DOHH2 (cell line): ENCODE results near the gene UBASH3A.

Source experiments
- H3F3A ChIP-seq: fragments of 200-600 bp; sonication (generic), shearing (Covaris generic); 2 replicates; pipeline ENCODE4 v1.6.0; 2016; ENCODE audit warnings: antibody characterized with exemption, mild to moderate bottlenecking; ENCODE audit not compliant: control insufficient read depth, insufficient read depth
- H3K27ac ChIP-seq: fragments of 200-600 bp; sonication (generic); 2 replicates; pipeline ENCODE4 v1.5.1; 2014; ENCODE audit warnings: low read depth, mild to moderate bottlenecking, low read length, moderate library complexity
- H3K27me3 ChIP-seq: fragments of 200-600 bp; sonication (generic); 2 replicates; pipeline ENCODE4 v1.6.1; 2014; ENCODE audit warnings: mild to moderate bottlenecking, low read length, mixed read lengths; ENCODE audit not compliant: control insufficient read depth
- H3K36me3 ChIP-seq: fragments of 200-600 bp; sonication (generic); 2 replicates; pipeline ENCODE4 v1.6.1; 2014; ENCODE audit warnings: mild to moderate bottlenecking, low read length, moderate library complexity, mixed read lengths; ENCODE audit not compliant: control insufficient read depth
- H3K4me1 ChIP-seq: fragments of 200-600 bp; sonication (generic); 2 replicates; pipeline ENCODE4 v1.6.1; 2014; ENCODE audit warnings: mild to moderate bottlenecking, low read length, mixed read lengths; ENCODE audit not compliant: control insufficient read depth
- H3K4me2 ChIP-seq: fragments of 200-600 bp; sonication (generic); 2 replicates; pipeline ENCODE4 v1.6.0; 2014; ENCODE audit warnings: mild to moderate bottlenecking, low read length, moderate library complexity
- H3K4me3 ChIP-seq: fragments of 200-600 bp; sonication (generic); 2 replicates; pipeline ENCODE4 v1.5.1; 2014; ENCODE audit warnings: mild to moderate bottlenecking, low read length, mixed read lengths
- H3K79me2 ChIP-seq: fragments of 200-600 bp; sonication (generic); 2 replicates; pipeline ENCODE4 v1.6.1; 2014; ENCODE audit warnings: mild to moderate bottlenecking, low read length, mixed read lengths; ENCODE audit not compliant: control insufficient read depth
- H3K9me2 ChIP-seq: fragments of 200-600 bp; sonication (generic); replicated peaks from 2 replicates; pipeline ENCODE4 v1.6.1; 2014; ENCODE audit warnings: mild to moderate bottlenecking, low read length, mixed read lengths; ENCODE audit not compliant: control insufficient read depth
- H3K9me3 ChIP-seq: fragments of 200-600 bp; sonication (generic); 2 replicates; pipeline ENCODE4 v1.6.1; 2014; ENCODE audit warnings: antibody characterized with exemption, low read length, mixed read lengths; ENCODE audit not compliant: control insufficient read depth, insufficient read depth
- H4K20me1 ChIP-seq: fragments of 200-600 bp; sonication (generic); 2 replicates; pipeline ENCODE4 v1.6.0; 2014; ENCODE audit warnings: low read depth, mild to moderate bottlenecking, antibody characterized with exemption, low read length, moderate library complexity; ENCODE audit not compliant: control insufficient read depth, insufficient read depth
- EZH2phosphoT487 ChIP-seq: fragments of 200-600 bp; sonication (generic); IDR thresholded peaks from 2 replicates; pipeline ENCODE4 v1.6.1; 2017; ENCODE audit warnings: borderline replicate concordance, mild to moderate bottlenecking, antibody characterized with exemption, low read length, moderate library complexity, mixed read lengths
- TF ChIP-seq, protein P1 (sequence below): fragments of 200-600 bp; sonication (generic); IDR thresholded peaks from one replicate; pipeline ENCODE4 v1.5.1; 2014; ENCODE audit warnings: antibody characterized with exemption, mild to moderate bottlenecking, low read depth, low read length; ENCODE audit not compliant: poor library complexity, severe bottlenecking

The UBASH3A gene

DNA sequence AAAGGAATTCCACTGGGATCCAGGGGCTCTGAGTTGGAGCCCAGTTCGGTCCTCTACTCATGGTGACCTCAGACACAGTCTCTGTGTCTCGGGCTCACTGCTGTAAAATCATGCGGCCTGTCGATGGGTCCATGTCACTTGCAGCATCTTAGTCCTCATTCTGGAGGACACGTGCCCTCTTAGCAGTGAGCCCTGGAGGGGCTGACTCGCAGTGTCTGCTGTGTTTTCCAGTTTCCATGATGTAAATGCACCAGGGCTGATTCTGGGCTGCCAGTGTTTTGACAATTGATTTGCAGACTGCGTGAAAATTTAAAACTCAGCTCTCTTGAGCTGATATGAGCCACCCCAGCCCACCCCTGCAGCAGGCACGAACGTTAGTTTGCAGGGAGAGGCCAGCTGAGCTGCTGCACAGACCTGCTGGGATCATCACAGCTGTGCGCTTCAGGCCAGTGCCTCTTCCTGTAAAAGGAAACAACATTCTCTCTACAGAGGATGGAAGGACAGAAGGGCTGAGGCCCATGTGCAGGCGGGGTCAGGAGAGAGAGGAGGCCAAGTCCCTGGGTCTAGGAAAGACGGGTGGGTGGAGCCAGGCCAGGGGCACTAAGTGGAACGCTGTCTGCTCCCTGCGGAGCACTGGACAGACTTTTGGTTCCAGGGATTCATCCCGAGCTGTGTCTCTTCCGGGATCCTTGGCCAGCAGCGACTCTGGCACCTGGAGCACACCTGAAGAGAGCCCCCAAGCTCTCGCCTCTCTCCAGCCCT is 49.7 kb downstream of the UBASH3A start:
- Histone ChIP-seq H3K4me2 (peak overlapping the region; percentile 13), H3K4me1 (peaks cover 32% of the 10 kb centered on the region), H3K27me3 (no peaks in the 10 kb centered on the region), H3K36me3 (no peaks in the 10 kb centered on the region), H3K79me2 (no peaks in the 10 kb centered on the region), H3F3A (no peaks in the 10 kb centered on the region), H3K9me3 (no peaks in the 10 kb centered on the region), H3K9me2 (no peaks in the 10 kb centered on the region), H4K20me1 (no peaks in the 10 kb centered on the region), H3K27ac (no peak overlapping the region), H3K4me3 (no peak overlapping the region)
- no peak for TF ChIP-seq EZH2phosphoT487
- TF ChIP-seq, protein P1, sequence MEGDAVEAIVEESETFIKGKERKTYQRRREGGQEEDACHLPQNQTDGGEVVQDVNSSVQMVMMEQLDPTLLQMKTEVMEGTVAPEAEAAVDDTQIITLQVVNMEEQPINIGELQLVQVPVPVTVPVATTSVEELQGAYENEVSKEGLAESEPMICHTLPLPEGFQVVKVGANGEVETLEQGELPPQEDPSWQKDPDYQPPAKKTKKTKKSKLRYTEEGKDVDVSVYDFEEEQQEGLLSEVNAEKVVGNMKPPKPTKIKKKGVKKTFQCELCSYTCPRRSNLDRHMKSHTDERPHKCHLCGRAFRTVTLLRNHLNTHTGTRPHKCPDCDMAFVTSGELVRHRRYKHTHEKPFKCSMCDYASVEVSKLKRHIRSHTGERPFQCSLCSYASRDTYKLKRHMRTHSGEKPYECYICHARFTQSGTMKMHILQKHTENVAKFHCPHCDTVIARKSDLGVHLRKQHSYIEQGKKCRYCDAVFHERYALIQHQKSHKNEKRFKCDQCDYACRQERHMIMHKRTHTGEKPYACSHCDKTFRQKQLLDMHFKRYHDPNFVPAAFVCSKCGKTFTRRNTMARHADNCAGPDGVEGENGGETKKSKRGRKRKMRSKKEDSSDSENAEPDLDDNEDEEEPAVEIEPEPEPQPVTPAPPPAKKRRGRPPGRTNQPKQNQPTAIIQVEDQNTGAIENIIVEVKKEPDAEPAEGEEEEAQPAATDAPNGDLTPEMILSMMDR, result no peak

DNA sequence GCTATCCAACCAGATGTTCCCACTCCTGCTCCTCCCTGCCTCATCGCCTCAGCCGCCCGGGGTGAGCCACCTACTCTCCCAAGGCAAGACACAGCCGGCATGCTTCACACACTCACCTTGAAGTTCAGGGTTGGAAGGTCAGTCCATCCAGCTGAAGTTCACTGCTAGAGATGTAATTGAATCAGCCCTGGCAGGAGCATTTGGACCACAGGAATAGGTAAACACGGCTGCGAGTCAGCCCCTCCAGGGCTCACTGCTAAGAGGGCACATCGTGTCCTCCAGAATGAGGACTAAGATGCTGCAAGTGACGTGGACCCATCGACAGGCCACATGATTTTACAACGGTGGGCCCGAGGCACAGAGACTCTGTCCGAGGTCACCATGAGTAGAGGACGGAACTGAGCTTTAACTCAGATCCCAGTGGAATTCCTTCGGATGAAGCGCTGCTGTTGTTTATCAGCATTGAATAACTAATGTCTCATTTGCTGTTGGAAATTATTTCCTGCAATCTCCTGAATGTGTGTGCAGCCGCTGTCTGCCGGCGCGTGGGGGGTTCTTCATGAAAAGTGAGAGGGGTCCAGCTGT is 50.4 kb downstream of the UBASH3A start:
- Histone ChIP-seq H3K27me3 (no peaks in the 10 kb centered on the region), H3K9me3 (no peaks in the 10 kb centered on the region), H3K36me3 (no peaks in the 10 kb centered on the region), H3K4me3 (no peak overlapping the region), H3K27ac (no peak overlapping the region), H3K9me2 (no peaks in the 10 kb centered on the region), H3K4me2 (peak overlapping the region; percentile 13), H3K4me1 (peaks cover 35% of the 10 kb centered on the region), H3K79me2 (no peaks in the 10 kb centered on the region), H3F3A (0 out of 2 replicates have a peak, but pooled peaks cover 1% of the 10 kb centered on the region), H4K20me1 (no peaks in the 10 kb centered on the region)
- no peak for TF ChIP-seq EZH2phosphoT487
- TF ChIP-seq, protein P1, result no peak

DNA sequence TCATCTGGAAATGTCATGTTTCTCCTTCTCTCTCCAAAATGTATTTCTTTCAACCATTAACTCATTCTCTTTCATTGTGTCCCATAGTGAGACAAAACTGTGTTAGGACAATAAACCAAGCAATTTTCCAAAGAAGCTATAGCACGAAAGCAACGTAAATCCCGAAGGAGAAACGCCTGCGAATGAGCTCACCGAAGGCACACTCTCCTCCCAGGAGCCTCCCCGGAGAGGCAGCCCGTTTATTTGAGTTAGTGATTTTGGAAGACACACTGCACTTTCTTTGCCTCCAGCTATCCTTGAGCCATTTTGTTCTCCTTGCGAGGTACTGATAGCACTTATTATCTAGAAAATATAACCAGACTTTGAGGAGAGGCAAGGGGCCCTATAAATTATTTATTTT is 51.1 kb downstream of the UBASH3A start:
- H3K27ac ChIP-seq, result no peak overlapping the region
- H3K4me2 ChIP-seq, result no peak overlapping the region

More for the DNA sequence above, 51.1 kb downstream of the UBASH3A start:
- H3K9me2 ChIP-seq, result no peaks in the 10 kb centered on the region
- H4K20me1 ChIP-seq, result no peaks in the 10 kb centered on the region
- H3K4me3 ChIP-seq, result no peak overlapping the region
- H3K9me3 ChIP-seq, result no peaks in the 10 kb centered on the region
- peaks cover 40% of the 10 kb centered on the region for H3K4me1 ChIP-seq
- H3K36me3 ChIP-seq, result no peaks in the 10 kb centered on the region
- no peaks in the 10 kb centered on the region for H3K79me2 ChIP-seq
- H3K27me3 ChIP-seq, result no peaks in the 10 kb centered on the region
- H3F3A ChIP-seq, result 0 out of 2 replicates have a peak, but pooled peaks cover 6% of the 10 kb centered on the region
- TF ChIP-seq EZH2phosphoT487, result no peak
- TF ChIP-seq, protein P1, result no peak
